GM19452 (cell line): ENCODE data around the gene ARHGAP24.
"Not testable (repeated sequence)": the region's sequence is repeated elsewhere in the genome, so short reads cannot be mapped to it uniquely, and the experiment has no call there.

Experiments
- ATAC-seq: cut with Tn5 transposase; IDR thresholded peaks from one replicate; pipeline ENCODE4 v1.9.1; 2021; ENCODE audit not compliant: unreplicated experiment

The ARHGAP24 gene

DNA sequence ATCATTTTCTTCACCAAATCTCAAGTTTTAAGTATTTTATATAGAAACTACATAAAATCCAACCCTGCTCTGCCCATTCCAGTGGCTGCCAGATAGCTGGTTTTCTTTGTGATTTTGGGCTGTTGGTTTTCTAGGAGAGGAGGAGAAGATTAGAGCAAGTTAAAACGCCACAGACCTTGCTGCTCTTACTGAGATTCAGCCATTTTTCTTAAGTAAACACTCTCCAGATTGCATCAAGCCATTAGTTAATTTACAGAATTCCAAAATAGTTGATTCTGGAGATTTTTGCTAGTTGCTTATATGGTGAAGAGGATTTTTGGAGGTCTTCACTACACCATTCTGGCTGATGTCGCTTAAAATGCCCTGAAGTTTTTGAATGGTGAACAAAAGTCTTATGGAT, 518.7 kb downstream of the ARHGAP24 start:
- no peak for ATAC-seq

DNA sequence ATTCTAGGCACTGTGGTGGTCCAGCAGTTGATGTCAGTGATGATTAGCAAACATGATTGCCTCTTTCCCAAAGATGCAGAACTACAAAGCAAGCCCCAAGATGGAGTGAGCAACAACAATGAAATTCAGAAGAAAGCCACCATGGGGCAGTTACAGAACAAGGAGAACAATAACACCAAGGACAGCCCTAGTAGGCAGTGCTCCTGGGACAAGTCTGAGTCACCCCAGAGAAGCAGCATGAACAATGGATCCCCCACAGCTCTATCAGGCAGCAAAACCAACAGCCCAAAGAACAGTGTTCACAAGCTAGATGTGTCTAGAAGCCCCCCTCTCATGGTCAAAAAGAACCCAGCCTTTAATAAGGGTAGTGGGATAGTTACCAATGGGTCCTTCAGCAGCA, 519.6 kb downstream of the ARHGAP24 start:
- ATAC-seq: no peak

DNA sequence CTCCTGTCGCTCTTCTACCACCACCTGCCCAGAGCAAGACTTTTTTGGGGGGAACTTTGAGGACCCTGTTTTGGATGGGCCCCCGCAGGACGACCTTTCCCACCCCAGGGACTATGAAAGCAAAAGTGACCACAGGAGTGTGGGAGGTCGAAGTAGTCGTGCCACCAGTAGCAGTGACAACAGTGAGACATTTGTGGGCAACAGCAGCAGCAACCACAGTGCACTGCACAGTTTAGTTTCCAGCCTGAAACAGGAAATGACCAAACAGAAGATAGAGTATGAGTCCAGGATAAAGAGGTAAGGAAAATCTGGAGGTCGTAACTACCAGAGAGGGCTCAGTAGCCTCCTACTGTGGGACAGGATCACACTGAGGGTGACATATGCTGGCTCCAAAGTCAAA, 520.4 kb downstream of the ARHGAP24 start:
- no peak for ATAC-seq

DNA sequence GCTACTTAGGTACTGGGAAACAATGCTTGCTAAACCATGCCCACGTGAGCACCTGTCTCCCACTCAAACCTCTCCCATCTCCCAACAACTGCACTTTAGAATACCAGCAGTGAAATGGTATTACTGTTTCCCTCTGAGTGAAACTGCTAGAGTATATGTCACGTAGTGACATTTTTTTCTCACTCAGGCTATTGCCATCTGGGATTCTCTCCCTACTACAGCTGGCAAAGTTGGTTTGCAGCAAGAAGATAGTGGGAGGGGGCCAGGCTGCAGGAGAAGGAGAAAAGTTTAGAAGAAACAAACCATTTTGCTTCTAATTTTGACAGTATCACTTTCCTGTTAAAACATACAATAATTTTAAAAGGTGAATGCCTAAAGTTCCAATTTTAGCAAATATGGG, 526.6 kb downstream of the ARHGAP24 start:
- no peak for ATAC-seq

DNA sequence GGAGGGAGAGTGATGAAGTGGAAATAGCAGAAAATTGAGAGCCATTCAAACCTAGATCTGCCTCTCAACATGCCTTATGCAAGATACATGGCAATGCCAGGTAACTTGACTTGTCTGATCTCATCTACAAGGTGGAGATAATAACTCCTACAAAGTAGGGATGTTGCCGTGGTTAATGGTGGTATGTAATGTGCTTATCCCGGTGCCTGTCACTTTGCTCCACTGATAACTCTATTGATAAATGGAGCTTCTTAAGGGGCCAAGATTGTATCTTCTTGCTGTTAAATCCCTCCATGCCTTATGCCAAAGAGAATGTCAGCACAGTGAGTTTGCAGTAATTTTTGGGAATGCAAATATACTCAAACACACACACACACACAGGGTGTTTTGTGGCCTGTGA, 529.1 kb downstream of the ARHGAP24 start:
- no peak for ATAC-seq

DNA sequence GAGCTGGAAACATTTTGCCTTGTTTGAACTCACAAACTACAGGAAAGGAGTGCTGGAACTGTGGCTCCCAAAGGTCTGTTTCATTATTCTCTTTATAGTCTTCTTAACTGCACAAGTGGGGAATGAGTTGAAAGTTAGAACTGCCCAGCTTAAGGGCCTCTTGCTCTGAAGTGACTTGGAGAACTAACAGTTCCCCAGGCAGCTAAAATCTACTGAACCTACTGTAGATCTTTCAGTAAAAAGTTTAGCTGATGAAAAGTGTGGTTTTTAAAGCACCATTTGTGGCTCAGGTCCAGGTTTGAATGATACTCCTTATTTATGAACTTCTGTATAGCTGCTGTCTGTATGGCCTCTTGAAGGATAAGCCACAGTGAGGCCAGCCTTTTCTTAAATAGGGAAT, 531.1 kb downstream of the ARHGAP24 start:
- ATAC-seq: no peak

DNA sequence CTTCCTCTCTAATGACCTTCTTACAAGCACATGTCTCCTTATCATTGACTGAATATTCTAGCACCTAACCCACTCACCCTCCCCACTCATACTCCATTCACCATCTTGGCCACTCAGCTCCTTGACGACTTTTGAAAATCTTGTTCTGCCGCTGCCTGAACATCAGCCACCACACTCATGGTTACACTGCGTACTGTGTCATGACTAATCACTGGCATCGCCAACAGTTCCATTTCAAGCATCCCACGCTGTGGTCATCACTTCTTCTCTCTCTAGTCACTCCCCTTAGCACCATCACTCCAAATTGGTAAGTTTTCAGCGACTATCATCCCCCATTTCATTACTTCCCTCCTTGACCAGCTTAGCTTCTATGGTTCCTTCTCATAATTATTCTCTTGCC, 532.1 kb downstream of the ARHGAP24 start:
- no peak for ATAC-seq

DNA sequence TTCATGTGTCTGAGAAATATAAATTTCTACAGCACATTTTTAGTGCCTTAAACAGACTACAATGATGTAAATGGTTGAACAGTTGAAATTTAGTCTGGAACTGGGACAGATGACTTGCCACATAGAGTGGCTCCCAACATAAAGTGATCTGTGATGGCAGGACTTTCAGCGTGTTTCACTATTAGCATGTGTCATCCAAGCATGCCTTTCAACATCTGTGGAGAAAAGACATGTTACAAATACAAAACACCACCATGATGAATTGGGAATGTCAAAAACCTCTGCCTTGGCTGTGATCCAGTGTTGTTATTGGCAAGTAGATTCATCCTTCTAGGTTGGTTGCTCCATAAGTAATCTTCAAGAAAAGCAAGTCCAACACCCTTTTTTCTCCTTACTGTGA, 536.2 kb downstream of the ARHGAP24 start:
- ATAC-seq: no peak

DNA sequence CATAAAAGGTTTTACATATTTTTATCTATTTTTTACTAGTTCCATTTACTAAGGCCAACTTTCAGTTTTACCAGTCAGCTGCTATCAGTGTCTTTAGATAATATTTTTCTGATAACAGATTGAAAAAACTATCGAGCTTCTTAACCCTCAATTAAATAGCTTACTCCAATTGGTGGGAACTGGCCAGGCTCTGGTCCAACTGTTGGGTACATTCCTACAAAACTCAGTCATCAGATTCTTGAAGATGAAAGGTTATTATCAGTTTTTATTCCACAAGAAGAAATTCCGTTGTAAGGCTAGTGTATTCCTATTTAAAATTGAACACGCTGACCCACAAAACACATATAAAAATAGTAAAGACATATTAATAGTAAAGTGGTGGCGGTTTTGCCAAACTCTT, 538.7 kb downstream of the ARHGAP24 start:
- ATAC-seq: no peak

DNA sequence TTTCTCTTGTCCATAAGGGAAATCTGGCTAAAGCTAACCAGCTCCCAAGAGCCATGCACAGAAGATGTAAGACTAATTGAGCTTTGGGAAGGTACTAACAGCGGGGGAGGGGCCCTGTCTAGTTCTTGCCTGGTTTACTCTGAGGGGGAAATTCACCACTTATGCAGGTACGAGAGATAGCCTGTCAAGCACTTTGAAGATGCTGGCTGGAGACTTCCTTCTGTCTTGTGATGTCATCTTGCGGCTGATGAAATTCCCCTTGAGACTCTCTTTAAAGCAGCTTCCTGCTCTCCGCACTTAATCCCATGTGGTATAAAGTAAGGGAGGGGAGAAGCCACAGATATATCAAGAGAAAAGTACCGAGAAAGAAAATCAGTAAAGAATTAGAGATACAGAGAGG, 539.6 kb downstream of the ARHGAP24 start:
- ATAC-seq: peak; percentile 85

DNA sequence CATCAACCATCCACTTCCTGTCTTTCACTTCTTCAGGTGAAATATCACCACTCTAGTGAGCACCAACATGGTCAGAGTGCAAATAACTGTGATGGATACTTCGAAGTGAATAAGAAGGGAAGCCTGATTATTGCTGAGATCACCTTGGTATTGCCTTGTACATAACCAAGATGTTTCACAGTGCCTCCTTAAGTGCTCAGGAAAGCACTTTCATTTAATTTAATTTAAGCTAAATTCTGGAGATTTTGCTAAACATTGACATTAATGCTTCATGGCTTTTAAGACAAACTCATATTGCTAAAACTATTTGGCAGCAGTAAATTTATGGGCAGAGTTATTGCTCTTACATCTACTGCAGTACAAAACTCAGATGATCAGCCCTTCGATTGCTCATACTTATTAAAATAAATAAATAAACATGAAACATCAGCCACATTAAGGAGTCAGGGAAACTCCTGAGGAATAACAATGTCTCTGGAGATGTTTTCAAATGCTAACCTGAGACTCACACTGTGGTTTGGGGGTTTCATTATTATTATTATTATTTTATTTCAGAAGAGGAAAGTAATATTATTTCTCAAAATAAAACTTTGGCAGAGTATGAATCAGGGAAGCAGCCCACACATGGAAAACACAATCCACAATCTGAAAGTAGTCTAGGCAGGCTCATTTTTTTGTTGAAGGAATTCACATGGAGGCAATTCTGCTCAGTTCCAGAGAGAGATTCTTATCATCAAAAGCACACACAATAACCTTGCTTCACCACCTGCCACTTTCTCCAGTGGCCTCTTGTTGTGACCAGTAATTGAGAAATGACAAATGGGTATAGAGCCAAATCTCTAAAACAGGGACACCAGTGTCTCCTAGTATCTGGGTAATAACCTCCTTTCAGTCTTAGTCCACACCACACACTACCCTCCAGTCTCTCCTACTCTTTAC, 540.7 kb downstream of the ARHGAP24 start:
- no peak for ATAC-seq

DNA sequence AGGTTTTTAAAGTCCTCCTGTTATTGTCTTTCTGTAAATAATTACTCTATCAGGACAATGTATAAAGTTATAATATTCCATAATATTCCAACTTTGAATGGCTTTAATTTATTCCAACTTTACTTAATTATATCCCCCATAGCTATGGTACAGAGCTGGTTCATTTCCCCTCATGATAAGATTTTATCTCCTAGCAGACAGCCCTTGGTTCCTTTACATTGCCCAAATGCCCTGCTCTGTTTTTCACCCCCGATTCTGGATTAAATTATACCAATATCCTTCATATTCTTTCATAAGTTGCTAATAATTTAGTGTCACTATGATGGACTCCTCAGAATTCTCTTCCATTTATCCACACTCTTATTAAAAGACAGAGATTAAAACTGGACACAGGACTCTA, 544.4 kb downstream of the ARHGAP24 start:
- ATAC-seq: no peak

DNA sequence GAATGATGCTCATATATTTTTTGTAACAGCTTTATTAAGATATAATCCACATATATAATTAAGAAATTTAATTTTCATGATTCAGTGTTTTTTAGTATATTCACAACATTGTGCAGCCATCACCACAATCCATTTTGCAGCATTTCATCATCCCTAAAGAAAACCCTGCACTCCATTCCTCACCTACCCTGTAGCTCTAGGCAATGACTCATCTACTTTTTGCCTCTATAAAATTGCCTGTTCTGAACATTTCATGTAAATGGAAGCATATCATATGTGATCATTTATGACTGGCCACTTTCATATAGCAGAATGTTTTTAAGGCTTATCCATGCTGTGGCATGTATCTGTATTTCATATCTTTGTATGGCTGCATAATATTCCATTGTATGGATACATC, 545.0 kb downstream of the ARHGAP24 start:
- ATAC-seq: no peak

DNA sequence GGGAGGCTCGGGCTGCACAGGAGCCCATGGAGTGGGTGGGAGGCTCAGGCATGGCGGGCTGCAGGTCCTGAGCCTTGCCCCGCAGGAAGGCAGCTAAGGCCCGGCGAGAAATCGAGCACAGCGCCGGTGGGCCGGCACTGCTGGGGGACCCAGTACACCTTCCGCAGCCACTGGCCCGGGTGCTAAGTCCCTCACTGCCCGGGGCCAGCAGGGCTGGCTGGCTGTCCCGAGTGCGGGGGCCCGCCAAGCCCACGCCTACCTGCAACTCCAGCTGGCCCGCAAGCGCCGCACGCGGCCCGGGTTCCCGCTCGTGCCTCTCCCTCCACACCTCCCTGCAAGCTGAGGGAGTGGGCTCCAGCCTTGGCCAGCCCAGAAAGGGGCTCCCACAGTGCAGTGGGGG, 546.7 kb downstream of the ARHGAP24 start:
- not testable (repeated sequence) for ATAC-seq

DNA sequence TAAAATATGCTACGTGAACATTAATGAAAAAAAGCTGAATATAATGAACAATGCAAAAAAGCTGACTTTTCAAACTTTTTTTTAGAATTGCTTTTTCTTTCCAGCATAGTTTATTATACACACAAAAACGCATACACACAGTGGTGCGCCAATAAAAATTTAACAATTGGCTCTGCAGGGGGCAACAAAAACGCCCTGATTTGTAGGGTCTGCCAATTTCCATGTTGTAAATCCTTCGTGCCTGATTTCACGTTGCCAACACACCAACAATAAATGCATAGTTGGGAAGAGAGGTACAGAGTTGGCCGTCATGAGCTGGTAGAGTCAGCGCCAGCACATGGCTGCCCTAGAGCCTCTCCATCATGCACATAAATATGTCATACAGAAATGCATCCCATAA, 551.8 kb downstream of the ARHGAP24 start:
- no peak for ATAC-seq

DNA sequence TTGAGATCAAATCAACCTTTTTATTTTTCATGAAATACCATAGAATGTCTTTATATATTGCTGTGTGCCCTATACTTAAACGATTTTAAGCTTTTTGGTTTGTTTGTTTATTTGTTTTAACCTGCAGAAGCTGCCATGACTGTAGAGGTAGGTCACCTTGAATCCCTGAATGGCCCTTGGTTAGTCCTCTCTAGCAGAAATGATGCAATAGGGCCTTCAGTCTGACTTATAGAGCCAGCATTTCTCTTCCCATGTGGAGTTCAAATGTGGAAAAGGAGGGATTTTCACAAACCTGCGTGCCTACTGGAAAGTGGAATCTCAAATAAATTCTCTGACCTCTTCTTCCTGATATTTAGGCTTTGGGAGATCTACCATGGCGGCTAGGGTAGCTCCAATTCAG, 557.0 kb downstream of the ARHGAP24 start:
- ATAC-seq: no peak

DNA sequence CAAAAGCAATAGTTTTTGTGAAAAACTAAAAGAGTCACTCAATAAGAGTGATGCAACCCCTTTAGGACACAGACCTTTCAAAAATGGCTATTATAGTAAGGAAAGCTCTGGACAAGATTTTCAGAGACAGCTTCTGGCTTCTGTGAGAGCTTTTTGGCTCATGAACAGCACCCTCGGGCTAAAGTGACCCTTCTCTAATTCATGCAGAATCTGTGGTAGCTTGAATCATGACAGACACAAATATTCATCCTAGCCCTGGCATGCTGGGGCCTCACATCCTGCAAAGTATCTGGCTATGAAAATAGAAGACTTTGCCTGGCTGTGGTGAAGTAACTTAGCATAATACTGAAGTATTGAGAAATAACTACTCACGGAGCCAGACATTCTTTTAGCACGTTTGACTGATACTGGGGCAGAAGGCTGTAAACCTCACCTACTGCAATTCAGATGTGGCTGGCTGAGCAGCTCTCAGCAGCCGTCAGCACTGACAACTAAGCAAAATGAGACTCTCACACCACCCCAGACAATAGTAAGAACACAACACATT, 557.6 kb downstream of the ARHGAP24 start:
- no peak for ATAC-seq

DNA sequence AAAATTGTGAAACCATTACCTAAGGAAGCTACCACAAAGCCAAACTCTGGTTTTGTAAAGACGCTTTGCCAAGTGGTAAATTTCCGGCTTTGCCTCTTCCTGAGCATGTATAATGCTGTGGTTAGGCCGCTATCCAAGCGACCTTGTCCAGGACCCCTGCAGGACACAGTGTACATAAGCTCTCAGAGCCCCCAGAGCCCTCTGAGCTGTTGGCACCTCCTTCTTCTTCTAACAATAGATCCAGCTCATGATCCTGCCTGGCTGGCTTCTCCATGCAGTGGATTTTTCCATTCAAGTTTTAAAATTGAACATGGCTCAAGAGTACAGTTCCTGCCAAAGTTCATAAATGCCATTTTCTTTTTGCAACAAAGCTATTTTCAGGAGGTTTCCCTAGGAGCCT, 558.2 kb downstream of the ARHGAP24 start:
- ATAC-seq: no peak

DNA sequence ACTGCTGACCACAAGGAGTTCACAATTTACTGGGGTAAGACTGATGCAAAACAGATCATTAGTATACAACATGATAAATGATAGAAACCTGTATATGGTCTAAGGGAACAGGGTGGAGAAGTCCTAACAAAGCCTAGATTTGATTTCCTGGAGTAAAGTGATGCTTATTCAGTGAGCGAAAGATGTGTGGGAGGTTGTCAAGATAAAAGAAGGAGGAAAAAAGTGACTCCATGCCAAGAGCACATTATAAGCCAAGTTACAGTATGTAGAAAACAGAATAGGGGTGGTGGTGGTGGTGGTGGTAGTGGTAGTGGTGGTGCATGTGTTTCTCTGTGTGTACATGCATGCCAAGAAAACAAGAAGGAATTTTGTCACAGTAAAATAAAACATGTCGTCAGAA, 559.7 kb downstream of the ARHGAP24 start:
- ATAC-seq: no peak

DNA sequence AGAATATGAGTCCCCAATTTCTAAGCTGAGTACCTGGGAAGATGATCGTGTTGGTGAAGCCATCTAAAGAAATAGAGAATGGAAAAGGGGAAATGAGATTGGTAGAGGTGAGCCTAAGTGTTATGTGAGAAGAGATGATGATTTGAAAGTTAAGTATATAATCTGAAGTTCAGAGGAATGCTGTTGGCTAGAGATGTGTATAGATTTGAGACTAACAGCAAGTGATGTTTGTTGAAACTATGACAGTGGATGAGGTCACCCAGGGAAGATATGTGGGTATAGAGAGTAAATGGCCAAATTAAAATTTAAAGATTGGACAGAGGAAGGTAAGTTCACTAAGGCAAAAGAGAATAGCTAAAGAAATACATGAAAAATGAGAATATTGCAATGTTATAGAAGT, 560.7 kb downstream of the ARHGAP24 start:
- ATAC-seq: no peak

DNA sequence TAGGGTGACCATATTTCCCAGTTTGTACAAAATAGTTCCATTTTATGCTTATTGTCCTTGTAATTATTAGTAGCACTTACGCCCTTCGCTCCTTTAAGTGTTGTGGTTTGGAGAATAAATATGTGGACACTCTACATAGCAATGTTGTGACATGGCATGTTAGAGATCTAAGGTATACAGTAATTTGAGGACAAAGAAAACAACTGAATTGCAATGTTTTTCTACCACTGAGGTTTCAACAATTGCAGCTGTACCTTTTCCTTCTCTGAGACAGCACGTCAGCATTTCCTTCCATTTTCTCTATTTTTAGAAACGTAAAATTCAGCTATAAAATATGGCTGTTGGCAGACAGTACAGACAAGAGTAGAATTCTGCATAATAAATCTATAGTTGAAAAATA, 561.8 kb downstream of the ARHGAP24 start:
- no peak for ATAC-seq

DNA sequence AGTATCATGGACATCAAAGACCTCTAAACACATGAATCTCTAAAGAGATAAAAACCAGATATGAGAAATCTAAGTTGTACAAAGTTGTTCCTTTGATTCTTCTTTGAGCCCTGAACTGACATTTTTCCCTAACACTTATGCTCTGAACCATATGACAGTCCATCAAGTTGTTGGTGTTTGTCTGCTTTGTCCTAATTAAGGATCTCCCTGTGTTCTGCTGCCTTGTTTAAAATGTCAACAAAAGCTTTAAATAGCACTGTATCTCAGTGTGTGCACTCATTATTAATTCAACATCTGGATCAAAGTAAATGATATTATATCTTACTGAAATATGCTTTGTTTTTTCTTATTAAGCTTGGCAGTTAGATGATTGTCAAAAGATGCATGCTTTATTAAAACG, 563.1 kb downstream of the ARHGAP24 start:
- ATAC-seq: no peak
